SH-SY5Y (cell line): ENCODE data around the gene NAALADL2.

Experiments used
- GATA2 ChIP-seq: IDR thresholded peaks from 2 replicates; pipeline ENCODE4 v1.6.1; 2011; ENCODE audit warnings: mild to moderate bottlenecking, low read depth, low read length
- GATA3 ChIP-seq: IDR thresholded peaks from 2 replicates; pipeline ENCODE4 v1.6.1; 2011; ENCODE audit warnings: low read depth, mild to moderate bottlenecking, low read length, moderate library complexity

DNA sequence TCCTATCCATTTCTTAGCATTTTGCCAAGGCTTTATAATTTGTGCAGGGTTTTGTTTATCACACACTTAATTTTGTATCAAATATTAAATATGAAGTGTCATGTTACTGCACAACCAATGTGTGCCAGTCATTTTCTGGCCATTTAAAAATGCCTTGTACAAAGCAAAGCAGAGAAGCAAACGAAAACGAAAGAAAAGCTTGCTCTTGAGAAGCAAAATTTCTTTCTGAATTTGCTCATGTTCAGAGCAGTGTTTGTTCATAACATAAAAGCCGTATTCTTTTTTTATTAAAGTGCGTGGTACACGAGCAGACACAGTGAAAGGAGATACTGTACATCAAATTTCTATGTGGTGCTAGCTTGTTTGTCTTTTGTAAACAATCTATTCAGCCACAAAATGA lies 792.6 kb downstream of the NAALADL2 start:
- TF ChIP-seq GATA2 (no peak), GATA3 (no peak)
